HepG2 (cell line): ENCODE results near the gene ZBTB22. TPM values are rescaled to one million over a fixed set of nuclear protein-coding genes. Genes with fewer than 3 reads are reported as not detected.

ENCODE experiments used
- CBX2 ChIP-seq, 2 experiments: fragments of 200-600 bp in 1 of 2; sonication (generic); formaldehyde crosslinking in 1 of 2; IDR thresholded peaks; 2 replicates each; pipeline versions ENCODE4 v1.7.0 to v1.8.1; 2018 to 2022; ENCODE audit warnings: low read depth in 2 of 2, low read length in 1 of 2, mild to moderate bottlenecking in 1 of 2, missing genetic modification reagents in 1 of 2
- CHCHD3 ChIP-seq: sonication (generic); formaldehyde crosslinking; IDR thresholded peaks from 2 replicates; pipeline ENCODE4 v1.8.0; 2022; ENCODE audit warnings: mild to moderate bottlenecking, missing genetic modification reagents, moderate library complexity
- HMG20B ChIP-seq: conservative IDR thresholded peaks from 2 replicates; pipeline ENCODE4 v1.6.1; 2016; ENCODE audit warnings: missing genetic modification reagents, missing compliant biosample characterization
- HNF4G ChIP-seq, 2 experiments: sonication (generic) in 1 of 2; formaldehyde crosslinking in 1 of 2; IDR thresholded peaks; 2 replicates each; pipeline versions ENCODE4 v1.4.0 to v1.6.1; 2011 to 2020; ENCODE audit warnings: borderline replicate concordance in 2 of 2, low read depth in 2 of 2, mild to moderate bottlenecking in 2 of 2, low read length in 1 of 2, missing genetic modification reagents in 1 of 2, moderate library complexity in 1 of 2
- NONO ChIP-seq, 2 experiments: fragments of 450-650 bp in 1 of 2; sonication (generic) in 1 of 2; formaldehyde crosslinking in 1 of 2; IDR thresholded peaks in 1 of 2; conservative IDR thresholded peaks in 1 of 2; 2 replicates each; pipeline versions ENCODE4 v1.6.1 to v1.8.0; 2017 to 2022; ENCODE audit warnings: mild to moderate bottlenecking in 1 of 2, missing genetic modification reagents in 1 of 2, moderate library complexity in 1 of 2
- NR1H2 ChIP-seq: sonication (generic); formaldehyde crosslinking; IDR thresholded peaks from 2 replicates; pipeline ENCODE4 v1.8.1; 2022; ENCODE audit warnings: low read depth, missing genetic modification reagents, borderline replicate concordance
- RFX1 ChIP-seq: fragments of 450-650 bp; IDR thresholded peaks from 2 replicates; pipeline ENCODE4 v1.6.1; 2017
- SATB2 ChIP-seq: sonication (generic); formaldehyde crosslinking; IDR thresholded peaks from 2 replicates; pipeline ENCODE4 v1.5.0; 2020; ENCODE audit warnings: missing genetic modification reagents
- SCMH1 ChIP-seq: sonication (generic); formaldehyde crosslinking; IDR thresholded peaks from 2 replicates; pipeline ENCODE4 v1.9.0; 2021; ENCODE audit warnings: missing genetic modification reagents, mild to moderate bottlenecking, borderline replicate concordance
- TAF1 ChIP-seq: sonication (generic); formaldehyde crosslinking; IDR thresholded peaks from 2 replicates; pipeline ENCODE4 v1.4.0; 2020; ENCODE audit warnings: missing genetic modification reagents
- YEATS4 ChIP-seq: sonication (generic); formaldehyde crosslinking; IDR thresholded peaks from 2 replicates; pipeline ENCODE4 v1.4.0; 2020; ENCODE audit warnings: missing genetic modification reagents, borderline replicate concordance
- ZBTB7A ChIP-seq: sonication (generic); formaldehyde crosslinking; IDR thresholded peaks from 2 replicates; pipeline ENCODE4 v1.8.0; 2022; ENCODE audit warnings: mild to moderate bottlenecking, missing genetic modification reagents
- ZNF484 ChIP-seq: sonication (generic); formaldehyde crosslinking; IDR thresholded peaks from 2 replicates; pipeline ENCODE4 v1.5.1; 2020; ENCODE audit warnings: mild to moderate bottlenecking, low read depth, missing genetic modification reagents, borderline replicate concordance
- ZNF644 ChIP-seq: IDR thresholded peaks from 2 replicates; pipeline ENCODE4 v1.6.1; 2016; ENCODE audit warnings: low read depth
- ZSCAN31 ChIP-seq: sonication (generic); formaldehyde crosslinking; IDR thresholded peaks from 2 replicates; pipeline ENCODE4 v1.5.0; 2020; ENCODE audit warnings: low read depth, mild to moderate bottlenecking, missing genetic modification reagents
- polyA plus RNA-seq, 8 experiments: library from polyadenylated mRNA; depleted of rRNA in 3 of 8; stranded (reverse) in 7 of 8; unstranded in 1 of 8; fragments of >200 nt; fragmentation: Illumina TruSeq in 4 of 8; extraction: Trizol in 4 of 8; gene quantifications; 2 replicates each; pipeline versions ENCODE4 v1.2.1 to v1.2.3, GENCODE V29; 2011 to 2016; ENCODE audit warnings: low read depth in 4 of 8, missing spikeins in 1 of 8, mixed read lengths in 1 of 8; ENCODE audit not compliant: insufficient read depth in 1 of 8
- total RNA-seq, 5 experiments: library from RNA; depleted of rRNA; stranded (reverse); fragments of >200 nt; fragmentation: Illumina TruSeq; extraction: Trizol; gene quantifications; 2 replicates each; pipeline ENCODE4 v1.2.3, GENCODE V29; 2016; ENCODE audit warnings: low read depth in 1 of 5
- TF ChIP-seq, protein P1 (sequence below): sonication (generic); formaldehyde crosslinking; IDR thresholded peaks from 2 replicates; pipeline ENCODE4 v1.5.0; 2020; ENCODE audit warnings: missing genetic modification reagents
- TF ChIP-seq, protein P2 (sequence below): IDR thresholded peaks from 2 replicates; pipeline ENCODE4 v1.6.1; 2016; ENCODE audit warnings: low read depth, borderline replicate concordance
- TF ChIP-seq, protein P3 (sequence below): sonication (generic); formaldehyde crosslinking; IDR thresholded peaks from 2 replicates; pipeline ENCODE4 v1.4.0; 2020; ENCODE audit warnings: missing genetic modification reagents
- TF ChIP-seq, protein P4 (sequence below): sonication (generic); formaldehyde crosslinking; IDR thresholded peaks from 2 replicates; pipeline ENCODE4 v1.4.0; 2020; ENCODE audit warnings: missing genetic modification reagents

The ZBTB22 gene
- total and polyA plus RNA-seq, 2 of the 13 experiments (the other 11 are each of a cell fraction or from before 2014, with no cell fraction given), result 8.0 to 10.6 TPM

DNA sequence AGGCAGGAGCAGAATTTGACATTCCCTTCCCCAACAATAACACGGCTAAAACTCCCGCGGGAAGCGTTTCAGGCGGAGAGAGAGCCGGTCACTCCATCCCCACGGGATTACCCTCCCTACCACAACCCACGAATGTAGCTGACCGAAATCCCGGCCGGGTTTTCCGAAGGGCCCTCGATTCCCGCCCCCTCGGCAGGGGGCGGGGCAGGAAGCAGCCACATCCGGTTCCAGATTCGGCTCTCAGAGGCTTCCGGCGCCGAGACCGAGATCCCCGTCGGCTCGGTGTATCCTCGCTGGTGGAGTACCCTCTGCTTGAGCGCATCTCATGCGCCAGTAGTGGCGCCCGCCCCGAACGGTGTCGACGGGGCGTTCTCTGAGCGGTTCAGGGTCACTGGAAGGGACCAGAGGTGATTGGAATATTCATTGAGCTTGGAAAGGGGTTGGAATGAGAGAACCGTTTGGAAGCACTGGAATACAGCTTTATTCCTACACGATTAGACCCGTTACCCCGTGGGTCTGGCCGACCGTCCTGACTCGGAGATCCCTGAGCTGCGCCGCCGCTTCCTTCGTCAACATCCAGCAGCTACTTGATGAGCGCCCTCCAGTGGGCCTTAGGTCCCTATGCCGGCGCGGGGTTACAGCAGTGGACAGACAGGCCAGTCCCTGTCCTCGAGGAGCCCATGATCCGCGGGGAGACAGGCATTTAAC, 18.2 kb downstream of the ZBTB22 start (continued):
- TF ChIP-seq HMG20B (CRISPR knock-in tag) (no peak), HNF4G (IDR thresholded peaks at IDR 0.05; ENCODE audit: borderline replicate concordance, low read depth, low read length) (peak; percentile 64; the same call in 1 of the 2 replicates), HNF4G (CRISPR knock-in tag; IDR thresholded peaks at IDR 0.05; ENCODE audit: borderline replicate concordance, low read depth) (peak; percentile 29; the same call in 1 of the 2 replicates), ZBTB7A (CRISPR knock-in tag) (peak; percentile 90), RFX1 (no peak), CBX2 (IDR thresholded peaks at IDR 0.05; ENCODE audit: low read depth, low read length) (no peak), CBX2 (CRISPR knock-in tag; IDR thresholded peaks at IDR 0.05; ENCODE audit: low read depth) (peak; percentile 68; the same call in 1 of the 2 replicates), SCMH1 (CRISPR knock-in tag) (no peak), TAF1 (peak; percentile 94), YEATS4 (CRISPR knock-in tag) (peak; percentile 65), NONO (IDR thresholded peaks at IDR 0.05) (no peak), NONO (CRISPR knock-in tag; conservative IDR thresholded peaks at IDR 0.05) (peak; percentile 70; the same call in 1 of the 2 replicates), CHCHD3 (CRISPR knock-in tag) (no peak; the same call in 1 of the 2 replicates), ZNF484 (CRISPR knock-in tag) (no peak), SATB2 (CRISPR knock-in tag) (no peak), ZNF644 (CRISPR knock-in tag) (no peak), ZSCAN31 (CRISPR knock-in tag) (peak; percentile 75), NR1H2 (CRISPR knock-in tag) (no peak)
- TF ChIP-seq, protein P1, sequence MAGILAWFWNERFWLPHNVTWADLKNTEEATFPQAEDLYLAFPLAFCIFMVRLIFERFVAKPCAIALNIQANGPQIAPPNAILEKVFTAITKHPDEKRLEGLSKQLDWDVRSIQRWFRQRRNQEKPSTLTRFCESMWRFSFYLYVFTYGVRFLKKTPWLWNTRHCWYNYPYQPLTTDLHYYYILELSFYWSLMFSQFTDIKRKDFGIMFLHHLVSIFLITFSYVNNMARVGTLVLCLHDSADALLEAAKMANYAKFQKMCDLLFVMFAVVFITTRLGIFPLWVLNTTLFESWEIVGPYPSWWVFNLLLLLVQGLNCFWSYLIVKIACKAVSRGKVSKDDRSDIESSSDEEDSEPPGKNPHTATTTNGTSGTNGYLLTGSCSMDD (CRISPR knock-in tag), result no peak
- TF ChIP-seq, protein P2, sequence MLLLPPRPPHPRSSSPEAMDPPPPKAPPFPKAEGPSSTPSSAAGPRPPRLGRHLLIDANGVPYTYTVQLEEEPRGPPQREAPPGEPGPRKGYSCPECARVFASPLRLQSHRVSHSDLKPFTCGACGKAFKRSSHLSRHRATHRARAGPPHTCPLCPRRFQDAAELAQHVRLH (CRISPR knock-in tag), result peak; percentile 83; the same call in 1 of the 2 replicates
- TF ChIP-seq, protein P3, sequence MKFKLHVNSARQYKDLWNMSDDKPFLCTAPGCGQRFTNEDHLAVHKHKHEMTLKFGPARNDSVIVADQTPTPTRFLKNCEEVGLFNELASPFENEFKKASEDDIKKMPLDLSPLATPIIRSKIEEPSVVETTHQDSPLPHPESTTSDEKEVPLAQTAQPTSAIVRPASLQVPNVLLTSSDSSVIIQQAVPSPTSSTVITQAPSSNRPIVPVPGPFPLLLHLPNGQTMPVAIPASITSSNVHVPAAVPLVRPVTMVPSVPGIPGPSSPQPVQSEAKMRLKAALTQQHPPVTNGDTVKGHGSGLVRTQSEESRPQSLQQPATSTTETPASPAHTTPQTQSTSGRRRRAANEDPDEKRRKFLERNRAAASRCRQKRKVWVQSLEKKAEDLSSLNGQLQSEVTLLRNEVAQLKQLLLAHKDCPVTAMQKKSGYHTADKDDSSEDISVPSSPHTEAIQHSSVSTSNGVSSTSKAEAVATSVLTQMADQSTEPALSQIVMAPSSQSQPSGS, result peak; percentile 86
- TF ChIP-seq, protein P4, sequence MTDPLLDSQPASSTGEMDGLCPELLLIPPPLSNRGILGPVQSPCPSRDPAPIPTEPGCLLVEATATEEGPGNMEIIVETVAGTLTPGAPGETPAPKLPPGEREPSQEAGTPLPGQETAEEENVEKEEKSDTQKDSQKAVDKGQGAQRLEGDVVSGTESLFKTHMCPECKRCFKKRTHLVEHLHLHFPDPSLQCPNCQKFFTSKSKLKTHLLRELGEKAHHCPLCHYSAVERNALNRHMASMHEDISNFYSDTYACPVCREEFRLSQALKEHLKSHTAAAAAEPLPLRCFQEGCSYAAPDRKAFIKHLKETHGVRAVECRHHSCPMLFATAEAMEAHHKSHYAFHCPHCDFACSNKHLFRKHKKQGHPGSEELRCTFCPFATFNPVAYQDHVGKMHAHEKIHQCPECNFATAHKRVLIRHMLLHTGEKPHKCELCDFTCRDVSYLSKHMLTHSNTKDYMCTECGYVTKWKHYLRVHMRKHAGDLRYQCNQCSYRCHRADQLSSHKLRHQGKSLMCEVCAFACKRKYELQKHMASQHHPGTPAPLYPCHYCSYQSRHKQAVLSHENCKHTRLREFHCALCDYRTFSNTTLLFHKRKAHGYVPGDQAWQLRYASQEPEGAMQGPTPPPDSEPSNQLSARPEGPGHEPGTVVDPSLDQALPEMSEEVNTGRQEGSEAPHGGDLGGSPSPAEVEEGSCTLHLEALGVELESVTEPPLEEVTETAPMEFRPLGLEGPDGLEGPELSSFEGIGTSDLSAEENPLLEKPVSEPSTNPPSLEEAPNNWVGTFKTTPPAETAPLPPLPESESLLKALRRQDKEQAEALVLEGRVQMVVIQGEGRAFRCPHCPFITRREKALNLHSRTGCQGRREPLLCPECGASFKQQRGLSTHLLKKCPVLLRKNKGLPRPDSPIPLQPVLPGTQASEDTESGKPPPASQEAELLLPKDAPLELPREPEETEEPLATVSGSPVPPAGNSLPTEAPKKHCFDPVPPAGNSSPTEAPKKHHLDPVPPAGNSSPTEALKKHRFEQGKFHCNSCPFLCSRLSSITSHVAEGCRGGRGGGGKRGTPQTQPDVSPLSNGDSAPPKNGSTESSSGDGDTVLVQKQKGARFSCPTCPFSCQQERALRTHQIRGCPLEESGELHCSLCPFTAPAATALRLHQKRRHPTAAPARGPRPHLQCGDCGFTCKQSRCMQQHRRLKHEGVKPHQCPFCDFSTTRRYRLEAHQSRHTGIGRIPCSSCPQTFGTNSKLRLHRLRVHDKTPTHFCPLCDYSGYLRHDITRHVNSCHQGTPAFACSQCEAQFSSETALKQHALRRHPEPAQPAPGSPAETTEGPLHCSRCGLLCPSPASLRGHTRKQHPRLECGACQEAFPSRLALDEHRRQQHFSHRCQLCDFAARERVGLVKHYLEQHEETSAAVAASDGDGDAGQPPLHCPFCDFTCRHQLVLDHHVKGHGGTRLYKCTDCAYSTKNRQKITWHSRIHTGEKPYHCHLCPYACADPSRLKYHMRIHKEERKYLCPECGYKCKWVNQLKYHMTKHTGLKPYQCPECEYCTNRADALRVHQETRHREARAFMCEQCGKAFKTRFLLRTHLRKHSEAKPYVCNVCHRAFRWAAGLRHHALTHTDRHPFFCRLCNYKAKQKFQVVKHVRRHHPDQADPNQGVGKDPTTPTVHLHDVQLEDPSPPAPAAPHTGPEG (CRISPR knock-in tag), result peak; percentile 79; the same call in 1 of the 2 replicates
